Central memory CD8-positive, alpha-beta T cell (primary cell): ENCODE results near the gene DNMT3A.

Experiments
- ATAC-seq: fragments of 150-1000 bp; cut with Tn5 transposase; replicated peaks from 2 replicates; pipeline ENCODE4 v1.10.0; 2022; ENCODE audit warnings: mild to moderate bottlenecking, moderate FRiP score, moderate number of reproducible peaks; ENCODE audit not compliant: poor library complexity, severe bottlenecking; ENCODE audit errors: extremely low read depth
- DNase-seq, 2 donors: peaks; one replicate each; pipeline ENCODE4 v3.0.0; 2021; ENCODE audit warnings: low spot score in 2 of 2
- H3K27ac Mint-ChIP-seq: one replicate; pipeline ENCODE4 v1.8.0; 2022; ENCODE audit warnings: low read depth, mild to moderate bottlenecking, moderate library complexity, mixed read lengths
- H3K27me3 Mint-ChIP-seq: one replicate; pipeline ENCODE4 v1.8.0; 2022; ENCODE audit warnings: mixed read lengths
- H3K36me3 Mint-ChIP-seq: one replicate; pipeline ENCODE4 v1.8.0; 2022; ENCODE audit warnings: mild to moderate bottlenecking, moderate library complexity, mixed read lengths; ENCODE audit not compliant: insufficient read depth
- H3K4me1 Mint-ChIP-seq: one replicate; pipeline ENCODE4 v1.8.0; 2022; ENCODE audit warnings: mixed read lengths
- H3K4me3 Mint-ChIP-seq: one replicate; pipeline ENCODE4 v1.8.0; 2022; ENCODE audit warnings: mild to moderate bottlenecking, moderate library complexity, mixed read lengths
- H3K9me3 Mint-ChIP-seq: one replicate; pipeline ENCODE4 v1.8.0; 2022; ENCODE audit warnings: mixed read lengths

Gene DNMT3A

DNA sequence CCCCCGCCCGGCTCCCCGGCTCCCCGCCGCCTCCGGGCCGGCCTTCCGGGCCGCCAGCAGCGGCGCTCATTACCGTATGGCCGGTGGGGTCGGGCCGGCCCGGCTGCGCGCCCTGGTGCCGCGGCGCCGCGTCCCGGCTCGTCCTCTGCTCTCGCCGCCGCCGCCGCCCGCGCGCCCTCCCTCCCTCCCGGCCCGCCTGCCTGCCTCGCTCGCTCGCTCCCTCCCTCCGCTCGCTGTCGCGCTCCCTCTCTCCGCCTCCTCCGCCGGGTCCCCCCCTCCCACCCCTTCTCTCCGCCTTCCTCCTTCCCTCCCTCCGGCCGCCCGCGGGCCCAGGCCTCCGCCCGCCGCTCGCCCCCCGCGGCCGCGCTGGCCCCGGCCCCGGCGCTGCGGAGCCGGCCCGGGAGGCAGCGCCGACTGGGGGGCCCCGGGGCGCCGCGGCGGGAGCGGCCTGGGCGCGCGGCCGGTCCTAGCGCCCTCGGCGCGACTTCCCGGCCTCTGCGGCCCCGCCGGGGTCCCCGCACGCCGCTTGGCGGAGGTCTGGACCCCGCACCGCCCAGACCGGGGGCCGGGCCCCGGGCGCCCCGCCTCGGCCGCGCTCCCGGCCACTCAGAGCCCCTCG is at the start of gene DNMT3A:
Gene DNMT3A (minus strand): TSS at position 173 of the 619 bp plus-strand sequence. CDS start 27,941 bp downstream, outside the sequence.
- DNase-seq (no peak), ATAC-seq (peak; percentile 52)
- Mint-ChIP-seq H3K4me1 (peaks cover 21% of the 10 kb centered on the region), H3K36me3 (peaks cover 4% of the 10 kb centered on the region), H3K9me3 (no peaks in the 10 kb centered on the region), H3K4me3 (peak within 1 kb of the TSS; percentile 84), H3K27me3 (no peaks in the 10 kb centered on the region), H3K27ac (no peak within 1 kb of the TSS)

GRCh38 chr2:25389161-25389560 is 47.4 kb upstream of the DNMT3A start:
- H3K27me3 Mint-ChIP-seq: no peaks in the 10 kb centered on the region
- DNase-seq: no peak
- no peaks in the 10 kb centered on the region for H3K4me1 Mint-ChIP-seq
- H3K36me3 Mint-ChIP-seq: peaks cover 5% of the 10 kb centered on the region
- ATAC-seq: no peak
- no peak overlapping the region for H3K4me3 Mint-ChIP-seq
- H3K9me3 Mint-ChIP-seq: no peaks in the 10 kb centered on the region
- no peak overlapping the region for H3K27ac Mint-ChIP-seq

DNA sequence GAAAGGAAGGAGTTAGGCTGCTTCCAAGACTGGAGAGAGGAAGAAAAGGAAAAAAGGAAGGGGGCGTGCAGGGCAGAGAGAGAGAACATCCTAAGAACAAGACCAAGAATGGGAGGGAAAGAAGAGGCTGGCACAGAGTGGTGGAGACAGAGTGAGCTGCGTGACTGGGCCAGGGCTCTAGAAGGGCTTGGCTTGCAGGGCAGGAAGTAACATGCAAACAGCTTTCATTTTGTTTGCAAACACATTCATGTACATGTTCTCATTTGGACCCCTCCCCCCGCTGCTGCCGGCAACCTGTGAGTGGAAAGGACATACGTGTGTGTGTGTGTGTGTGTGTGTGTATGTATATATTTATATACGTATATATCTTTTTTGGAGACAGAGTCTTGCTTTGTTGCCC is 46.8 kb upstream of the DNMT3A start:
- no peaks in the 10 kb centered on the region for H3K27me3 Mint-ChIP-seq
- no peak overlapping the region for H3K27ac Mint-ChIP-seq
- DNase-seq (no peak), ATAC-seq (no peak)
- H3K9me3 Mint-ChIP-seq: no peaks in the 10 kb centered on the region
- peaks cover 6% of the 10 kb centered on the region for H3K36me3 Mint-ChIP-seq
- H3K4me1 Mint-ChIP-seq: no peaks in the 10 kb centered on the region
- no peak overlapping the region for H3K4me3 Mint-ChIP-seq

GRCh38 chr2:25387876-25388449 is 46.2 kb upstream of the DNMT3A start:
- H3K4me3 Mint-ChIP-seq: no peak overlapping the region
- peaks cover 6% of the 10 kb centered on the region for H3K36me3 Mint-ChIP-seq
- no peaks in the 10 kb centered on the region for H3K9me3 Mint-ChIP-seq
- ATAC-seq (no peak), DNase-seq (no peak)
- no peaks in the 10 kb centered on the region for H3K27me3 Mint-ChIP-seq
- no peak overlapping the region for H3K27ac Mint-ChIP-seq
- no peaks in the 10 kb centered on the region for H3K4me1 Mint-ChIP-seq

DNA sequence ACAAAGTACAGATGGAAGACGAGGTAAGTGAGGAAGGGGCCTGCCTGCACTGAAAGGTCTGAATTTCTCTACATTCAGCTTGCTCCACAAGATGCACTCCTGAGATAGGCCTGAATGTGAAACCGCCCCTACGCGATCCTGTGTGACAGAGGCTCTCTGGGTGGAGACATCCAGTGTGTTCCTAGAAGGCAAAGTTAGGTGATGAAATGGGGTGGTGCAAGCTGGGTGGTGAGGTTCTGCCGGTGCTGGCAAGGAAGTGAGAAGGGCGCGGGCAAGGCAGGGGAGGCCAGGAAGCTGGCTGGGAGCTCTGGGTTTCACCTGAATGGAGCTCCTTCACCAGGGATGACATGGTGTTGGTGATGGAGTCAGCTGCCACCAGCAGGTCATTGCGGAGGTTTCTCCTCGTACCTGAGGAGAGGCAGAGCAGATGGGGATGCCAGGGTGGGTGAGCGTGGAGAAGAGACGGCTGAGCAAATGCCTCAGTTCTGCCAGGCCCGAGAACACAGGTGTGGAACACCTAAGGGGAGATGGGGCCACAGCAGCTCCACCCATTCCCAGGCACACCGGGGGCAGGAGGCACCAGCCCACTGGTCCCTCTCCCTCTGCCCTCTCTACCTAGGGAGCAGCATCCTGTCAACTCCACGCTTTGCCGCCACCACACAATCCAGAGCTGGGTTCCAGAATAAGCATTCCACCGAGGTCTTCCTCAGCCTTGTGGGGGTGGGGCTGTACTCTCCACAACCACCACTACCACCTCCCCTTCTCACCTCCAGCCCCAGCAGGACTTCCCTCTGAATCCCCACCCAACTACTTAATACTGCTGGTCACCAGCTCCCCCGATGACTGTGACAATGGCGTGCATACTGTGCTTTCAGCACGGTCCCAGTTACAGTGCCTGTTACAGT is 45.5 kb upstream of the DNMT3A start:
- ATAC-seq (no peak), DNase-seq (no peak)
- H3K27ac Mint-ChIP-seq: no peak overlapping the region
- H3K27me3 Mint-ChIP-seq: no peaks in the 10 kb centered on the region
- H3K36me3 Mint-ChIP-seq: peaks cover 6% of the 10 kb centered on the region
- H3K9me3 Mint-ChIP-seq: no peaks in the 10 kb centered on the region
- H3K4me1 Mint-ChIP-seq: no peaks in the 10 kb centered on the region
- no peak overlapping the region for H3K4me3 Mint-ChIP-seq

GRCh38 chr2:25385910-25386309 is 44.2 kb upstream of the DNMT3A start:
- Mint-ChIP-seq H3K9me3 (no peaks in the 10 kb centered on the region), H3K27ac (no peak overlapping the region), H3K27me3 (no peaks in the 10 kb centered on the region), H3K4me1 (no peaks in the 10 kb centered on the region), H3K36me3 (peaks cover 5% of the 10 kb centered on the region), H3K4me3 (no peak overlapping the region)
- ATAC-seq (no peak), DNase-seq (no peak)

DNA sequence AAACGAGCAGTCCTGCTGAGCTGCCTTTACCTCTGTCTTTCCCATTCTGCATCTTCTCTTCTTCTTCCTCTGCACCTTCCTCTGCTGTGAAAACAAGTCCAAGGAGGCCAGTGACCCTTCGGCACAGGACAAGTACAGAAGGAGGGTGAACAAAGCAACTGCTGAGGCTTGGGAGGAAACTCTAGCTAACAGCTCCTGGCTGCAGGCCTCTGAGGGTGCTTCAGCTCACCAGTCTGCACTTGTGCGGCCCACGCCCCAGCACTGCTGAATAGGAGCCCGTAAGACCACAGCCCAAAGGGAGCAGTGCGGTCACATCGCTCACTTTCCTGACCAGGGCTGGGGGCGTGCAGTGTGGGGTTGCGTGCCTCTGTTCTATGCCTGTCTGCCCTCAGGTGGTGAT is 42.1 kb upstream of the DNMT3A start:
- Mint-ChIP-seq H3K36me3 (peaks cover 5% of the 10 kb centered on the region), H3K9me3 (no peaks in the 10 kb centered on the region), H3K27me3 (no peaks in the 10 kb centered on the region), H3K4me1 (peaks cover 4% of the 10 kb centered on the region), H3K4me3 (no peak overlapping the region), H3K27ac (no peak overlapping the region)
- ATAC-seq (no peak), DNase-seq (no peak)

DNA sequence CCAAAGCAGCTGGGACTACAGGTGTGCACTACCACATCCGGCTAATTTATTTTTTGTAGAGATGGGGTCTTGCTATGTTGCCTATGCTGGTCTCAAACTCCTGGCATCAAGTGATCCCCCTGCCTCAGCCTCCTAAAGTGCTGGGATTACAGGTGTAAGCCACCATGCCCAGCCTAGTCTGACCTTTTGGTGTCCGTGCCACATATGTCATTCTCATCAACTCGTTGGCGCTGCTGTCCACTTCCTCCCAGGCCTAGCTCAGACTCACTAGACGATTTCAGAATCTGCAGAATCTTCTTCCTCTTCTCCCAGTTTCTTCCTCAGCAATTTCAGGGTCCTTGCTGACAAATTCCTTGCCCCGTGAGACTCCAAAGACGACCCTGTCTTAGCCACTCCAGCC is 39.8 kb upstream of the DNMT3A start:
- H3K36me3 Mint-ChIP-seq: peaks cover 2% of the 10 kb centered on the region
- no peaks in the 10 kb centered on the region for H3K27me3 Mint-ChIP-seq
- ATAC-seq: no peak
- H3K9me3 Mint-ChIP-seq: no peaks in the 10 kb centered on the region
- H3K27ac Mint-ChIP-seq: no peak overlapping the region
- peaks cover 24% of the 10 kb centered on the region for H3K4me1 Mint-ChIP-seq
- no peak for DNase-seq
- no peak overlapping the region for H3K4me3 Mint-ChIP-seq

- Mint-ChIP-seq H3K4me1 (peaks cover 29% of the 10 kb centered on the region), H3K9me3 (no peaks in the 10 kb centered on the region), H3K4me3 (no peak overlapping the region), H3K36me3 (peaks cover 2% of the 10 kb centered on the region), H3K27ac (no peak overlapping the region), H3K27me3 (no peaks in the 10 kb centered on the region)
- DNase-seq (no peak), ATAC-seq (no peak)
Measured at GRCh38 chr2:25380586-25381375, 39.1 kb upstream of the DNMT3A start.

- Mint-ChIP-seq H3K4me1 (peaks cover 29% of the 10 kb centered on the region), H3K27ac (no peak overlapping the region), H3K27me3 (no peaks in the 10 kb centered on the region), H3K36me3 (peaks cover 2% of the 10 kb centered on the region), H3K9me3 (no peaks in the 10 kb centered on the region), H3K4me3 (no peak overlapping the region)
- no peak for ATAC-seq
- DNase-seq: no peak
Measured at GRCh38 chr2:25380023-25380422, 38.3 kb upstream of the DNMT3A start.

DNA sequence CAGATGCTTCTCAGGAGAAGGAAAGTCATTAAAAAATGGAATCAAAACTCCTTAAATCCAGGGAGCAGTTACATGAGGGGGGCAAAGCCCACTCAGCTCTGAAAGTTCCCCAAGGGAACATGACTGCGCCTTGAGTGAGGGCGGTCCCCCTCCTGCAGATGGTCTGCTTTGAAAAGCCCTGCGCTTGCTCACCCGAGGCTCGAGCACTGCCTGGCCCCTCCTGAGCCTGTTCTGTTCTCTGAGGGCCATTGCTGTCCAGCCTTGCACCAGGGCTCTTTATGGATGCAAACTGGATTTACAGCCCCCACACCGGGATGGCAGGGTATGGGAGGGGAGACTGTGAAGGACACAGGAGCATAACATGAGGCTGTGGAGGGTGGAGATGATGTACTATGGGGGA is 37.8 kb upstream of the DNMT3A start:
- Mint-ChIP-seq H3K4me3 (no peak overlapping the region), H3K4me1 (peaks cover 29% of the 10 kb centered on the region), H3K27me3 (no peaks in the 10 kb centered on the region), H3K9me3 (no peaks in the 10 kb centered on the region), H3K27ac (no peak overlapping the region), H3K36me3 (peaks cover 2% of the 10 kb centered on the region)
- no peak for DNase-seq
- no peak for ATAC-seq

DNA sequence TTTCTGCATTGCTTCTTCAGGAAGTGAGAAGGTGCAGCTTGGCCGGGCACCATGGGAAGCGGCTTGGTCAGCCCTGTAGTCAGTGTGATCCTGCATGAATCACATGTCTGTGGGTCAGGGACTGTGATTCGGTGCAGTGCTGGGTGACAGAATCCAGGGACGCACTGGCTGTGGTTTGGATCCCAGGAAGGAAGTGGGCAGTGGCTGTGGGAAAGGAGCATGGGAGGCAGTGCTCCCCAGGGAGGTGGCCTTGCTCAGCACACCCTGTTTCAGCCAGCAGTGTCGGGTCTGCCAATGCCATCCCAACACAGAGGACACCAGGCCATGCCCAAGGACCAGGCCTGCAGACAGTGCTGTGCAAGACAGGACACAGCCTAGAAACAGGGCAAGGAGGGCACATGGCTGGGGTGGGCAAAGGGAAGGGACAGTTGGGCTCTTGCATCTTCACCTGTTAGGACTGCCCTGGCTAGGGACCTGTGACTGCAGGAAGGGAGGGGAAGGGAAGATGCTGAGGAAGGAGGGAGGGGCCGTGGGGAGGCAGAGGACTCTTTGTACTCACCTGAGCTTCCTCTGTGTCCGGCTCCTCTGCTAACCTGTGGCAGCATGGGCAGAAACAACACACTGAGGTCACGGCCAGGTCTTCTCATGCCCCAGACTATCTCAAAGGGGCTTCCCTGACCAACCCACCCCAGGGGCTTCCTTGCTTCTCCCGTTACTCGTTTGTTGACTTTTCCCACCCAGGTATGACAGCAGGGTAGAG is 37.2 kb upstream of the DNMT3A start:
- no peak overlapping the region for H3K4me3 Mint-ChIP-seq
- no peak for ATAC-seq
- peaks cover 29% of the 10 kb centered on the region for H3K4me1 Mint-ChIP-seq
- H3K9me3 Mint-ChIP-seq: no peaks in the 10 kb centered on the region
- DNase-seq: no peak
- no peaks in the 10 kb centered on the region for H3K27me3 Mint-ChIP-seq
- H3K36me3 Mint-ChIP-seq: peaks cover under 1% of the 10 kb centered on the region
- no peak overlapping the region for H3K27ac Mint-ChIP-seq
